Measurements from ENCODE around the gene CCDC200.
"Not testable (repeated sequence)": the region's sequence is repeated elsewhere in the genome, so short reads cannot be mapped to it uniquely, and the experiment has no call there.

CCDC200 gene

DNA sequence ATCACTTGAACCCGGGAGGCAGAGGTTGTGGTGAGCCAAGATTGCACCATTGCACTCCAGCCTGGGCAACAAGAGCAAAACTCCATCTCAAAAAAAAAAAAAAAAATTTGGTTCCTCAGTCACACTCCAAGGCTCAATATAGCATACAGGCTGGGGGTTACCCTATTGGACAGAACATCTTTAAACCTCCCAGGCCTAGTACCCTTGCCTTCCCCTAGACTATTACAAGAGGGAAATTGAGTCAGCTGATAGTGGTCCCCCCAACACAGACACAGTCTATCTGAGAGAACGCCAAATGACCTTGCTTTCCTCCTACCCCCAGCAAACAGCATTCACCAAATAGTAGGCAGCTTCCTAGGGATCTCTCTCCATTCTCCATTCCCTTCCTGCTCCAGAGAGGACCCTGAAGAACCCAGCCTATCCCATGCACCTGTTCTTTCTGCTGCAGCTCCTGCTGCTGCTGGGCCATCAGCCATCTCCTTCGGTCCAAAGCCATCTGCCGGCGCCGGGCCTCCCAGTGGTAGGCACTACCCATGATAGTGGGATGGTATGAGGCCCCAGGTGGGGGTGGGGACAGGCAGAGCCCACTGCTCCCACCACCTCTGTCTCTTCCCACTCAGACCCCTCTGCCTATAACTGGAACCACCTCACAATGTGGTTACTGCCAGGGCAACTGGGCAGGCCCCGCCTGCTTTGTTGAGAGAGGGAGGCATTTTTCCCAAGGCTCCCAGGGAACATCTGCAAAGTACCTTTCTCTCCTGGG lies at the start of gene CCDC200:
Gene CCDC200 (minus strand): TSS at position 604 of the 763 bp plus-strand sequence. CDS start 69 bp downstream, at position 535.
- not testable (repeated sequence) for FAIRE-seq

DNA sequence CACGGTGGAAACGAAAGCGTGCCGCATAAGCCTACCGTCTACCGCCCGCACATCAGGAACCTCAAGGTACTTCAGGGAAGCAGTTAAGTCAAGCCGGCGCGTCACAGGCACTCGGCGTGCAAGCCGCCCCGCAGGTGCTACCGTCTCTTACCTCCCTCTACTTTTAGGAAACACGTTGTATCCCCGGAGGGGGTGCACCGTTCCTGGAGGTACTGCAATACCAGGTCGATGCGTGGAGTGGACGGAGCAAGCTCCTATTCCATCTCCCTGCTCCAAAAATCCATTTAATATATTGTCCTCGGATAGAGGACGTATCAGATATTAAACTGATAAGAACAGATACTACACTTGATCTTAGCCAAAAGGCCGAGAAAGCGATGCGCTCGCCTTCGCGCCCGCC lies 44.5 kb upstream of the CCDC200 start:
- FAIRE-seq: not testable (repeated sequence)

DNA sequence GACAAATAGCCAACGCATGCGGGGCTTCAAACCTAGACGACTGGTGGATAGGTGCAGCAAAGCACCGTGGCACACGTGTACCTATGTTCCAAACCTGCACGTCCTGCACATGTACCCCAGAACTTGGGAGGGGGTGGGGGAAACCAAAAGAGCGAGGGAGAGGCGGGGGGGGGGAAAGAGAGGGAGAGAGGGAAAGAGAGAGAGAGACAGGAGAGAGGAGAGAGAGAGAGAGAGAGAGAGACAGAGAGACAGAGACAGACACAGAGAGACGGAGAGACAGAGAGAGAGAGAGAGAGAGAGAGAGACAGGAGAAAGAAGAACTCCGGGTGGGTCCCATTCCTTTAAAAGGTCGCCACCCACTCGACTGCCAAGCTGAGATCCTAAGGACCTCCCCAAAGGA lies 44.1 kb upstream of the CCDC200 start:
- FAIRE-seq: not testable (repeated sequence)

DNA sequence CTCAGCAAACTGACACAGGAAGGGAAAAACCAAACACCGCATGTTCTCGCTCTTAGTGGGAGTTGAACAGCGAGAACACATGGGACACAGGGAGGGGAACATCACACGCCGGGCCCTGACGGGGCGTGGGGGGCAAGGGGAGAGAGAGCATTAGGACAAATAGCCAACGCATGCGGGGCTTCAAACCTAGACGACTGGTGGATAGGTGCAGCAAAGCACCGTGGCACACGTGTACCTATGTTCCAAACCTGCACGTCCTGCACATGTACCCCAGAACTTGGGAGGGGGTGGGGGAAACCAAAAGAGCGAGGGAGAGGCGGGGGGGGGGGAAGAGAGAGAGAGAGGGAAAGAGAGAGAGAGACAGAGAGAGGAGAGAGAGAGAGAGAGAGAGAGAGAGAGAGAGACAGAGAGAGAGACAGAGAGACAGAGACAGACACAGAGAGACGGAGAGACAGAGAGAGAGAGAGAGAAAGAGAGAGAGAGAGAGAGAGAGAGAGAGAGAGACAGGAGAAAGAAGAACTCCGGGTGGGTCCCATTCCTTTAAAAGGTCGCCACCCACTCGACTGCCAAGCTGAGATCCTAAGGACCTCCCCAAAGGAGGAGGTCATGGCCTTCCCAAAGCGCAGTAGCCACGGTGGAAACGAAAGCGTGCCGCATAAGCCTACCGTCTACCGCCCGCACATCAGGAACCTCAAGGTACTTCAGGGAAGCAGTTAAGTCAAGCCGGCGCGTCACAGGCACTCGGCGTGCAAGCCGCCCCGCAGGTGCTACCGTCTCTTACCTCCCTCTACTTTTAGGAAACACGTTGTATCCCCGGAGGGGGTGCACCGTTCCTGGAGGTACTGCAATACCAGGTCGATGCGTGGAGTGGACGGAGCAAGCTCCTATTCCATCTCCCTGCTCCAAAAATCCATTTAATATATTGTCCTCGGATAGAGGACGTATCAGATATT lies 42.4 kb upstream of the CCDC200 start:
- not testable (repeated sequence) for FAIRE-seq

DNA sequence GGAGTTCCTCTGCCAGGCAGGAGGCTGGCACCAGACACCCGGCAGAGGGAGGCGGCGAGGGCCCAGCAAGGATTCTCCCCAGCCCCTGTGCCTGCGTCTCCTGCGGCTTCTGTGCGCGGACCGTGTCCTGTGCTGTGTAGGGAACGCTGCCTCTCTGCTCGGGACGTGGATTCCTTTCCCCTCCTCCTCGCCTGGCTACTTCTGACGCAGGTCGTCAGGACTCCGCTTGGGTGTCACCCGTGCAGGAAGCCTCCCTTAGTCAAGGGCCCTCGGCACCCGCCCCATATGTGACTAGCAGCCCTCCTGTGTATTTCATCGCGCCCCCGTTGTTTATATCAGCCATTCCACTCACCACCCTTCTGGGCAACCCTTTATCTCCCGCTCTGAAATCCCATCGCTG lies 18.0 kb upstream of the CCDC200 start:
- FAIRE-seq: not testable (repeated sequence)

DNA sequence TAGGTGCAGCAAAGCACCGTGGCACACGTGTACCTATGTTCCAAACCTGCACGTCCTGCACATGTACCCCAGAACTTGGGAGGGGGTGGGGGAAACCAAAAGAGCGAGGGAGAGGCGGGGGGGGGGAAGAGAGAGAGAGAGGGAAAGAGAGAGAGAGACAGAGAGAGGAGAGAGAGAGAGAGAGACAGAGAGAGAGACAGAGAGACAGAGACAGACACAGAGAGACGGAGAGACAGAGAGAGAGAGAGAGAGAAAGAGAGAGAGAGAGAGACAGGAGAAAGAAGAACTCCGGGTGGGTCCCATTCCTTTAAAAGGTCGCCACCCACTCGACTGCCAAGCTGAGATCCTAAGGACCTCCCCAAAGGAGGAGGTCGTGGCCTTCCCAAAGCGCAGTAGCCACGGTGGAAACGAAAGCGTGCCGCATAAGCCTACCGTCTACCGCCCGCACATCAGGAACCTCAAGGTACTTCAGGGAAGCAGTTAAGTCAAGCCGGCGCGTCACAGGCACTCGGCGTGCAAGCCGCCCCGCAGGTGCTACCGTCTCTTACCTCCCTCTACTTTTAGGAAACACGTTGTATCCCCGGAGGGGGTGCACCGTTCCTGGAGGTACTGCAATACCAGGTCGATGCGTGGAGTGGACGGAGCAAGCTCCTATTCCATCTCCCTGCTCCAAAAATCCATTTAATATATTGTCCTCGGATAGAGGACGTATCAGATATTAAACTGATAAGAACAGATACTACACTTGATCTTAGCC lies 12.4 kb upstream of the CCDC200 start:
- FAIRE-seq: not testable (repeated sequence)

DNA sequence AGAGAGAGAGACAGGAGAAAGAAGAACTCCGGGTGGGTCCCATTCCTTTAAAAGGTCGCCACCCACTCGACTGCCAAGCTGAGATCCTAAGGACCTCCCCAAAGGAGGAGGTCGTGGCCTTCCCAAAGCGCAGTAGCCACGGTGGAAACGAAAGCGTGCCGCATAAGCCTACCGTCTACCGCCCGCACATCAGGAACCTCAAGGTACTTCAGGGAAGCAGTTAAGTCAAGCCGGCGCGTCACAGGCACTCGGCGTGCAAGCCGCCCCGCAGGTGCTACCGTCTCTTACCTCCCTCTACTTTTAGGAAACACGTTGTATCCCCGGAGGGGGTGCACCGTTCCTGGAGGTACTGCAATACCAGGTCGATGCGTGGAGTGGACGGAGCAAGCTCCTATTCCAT lies 11.2 kb upstream of the CCDC200 start:
- FAIRE-seq: not testable (repeated sequence)

DNA sequence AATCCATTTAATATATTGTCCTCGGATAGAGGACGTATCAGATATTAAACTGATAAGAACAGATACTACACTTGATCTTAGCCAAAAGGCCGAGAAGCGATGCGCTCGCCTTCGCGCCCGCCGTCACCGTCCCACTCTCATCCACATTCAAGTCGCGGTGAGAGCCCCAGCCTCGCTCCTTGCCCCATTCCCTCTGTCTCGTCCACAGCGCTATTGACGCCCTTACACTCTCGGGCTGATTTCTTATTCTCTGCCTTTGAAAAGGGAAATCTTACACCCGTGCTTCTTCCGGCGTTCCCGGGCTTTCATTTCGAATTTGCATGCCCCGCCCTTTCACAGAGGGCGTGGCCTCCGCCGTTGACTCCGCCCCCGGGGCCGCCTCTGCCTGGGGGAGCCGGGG lies 5.5 kb upstream of the CCDC200 start, which contains the start of gene RNU2-1:
Gene RNU2-1 (minus strand): TSS at position 101 of the 400 bp plus-strand sequence.
- FAIRE-seq: not testable (repeated sequence)

DNA sequence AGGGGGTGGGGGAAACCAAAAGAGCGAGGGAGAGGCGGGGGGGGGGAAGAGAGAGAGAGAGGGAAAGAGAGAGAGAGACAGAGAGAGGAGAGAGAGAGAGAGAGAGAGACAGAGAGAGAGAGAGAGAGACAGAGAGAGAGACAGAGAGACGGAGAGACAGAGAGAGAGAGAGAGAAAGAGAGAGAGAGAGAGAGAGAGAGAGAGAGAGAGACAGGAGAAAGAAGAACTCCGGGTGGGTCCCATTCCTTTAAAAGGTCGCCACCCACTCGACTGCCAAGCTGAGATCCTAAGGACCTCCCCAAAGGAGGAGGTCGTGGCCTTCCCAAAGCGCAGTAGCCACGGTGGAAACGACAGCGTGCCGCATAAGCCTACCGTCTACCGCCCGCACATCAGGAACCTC lies 4.8 kb upstream of the CCDC200 start:
- not testable (repeated sequence) for FAIRE-seq

DNA sequence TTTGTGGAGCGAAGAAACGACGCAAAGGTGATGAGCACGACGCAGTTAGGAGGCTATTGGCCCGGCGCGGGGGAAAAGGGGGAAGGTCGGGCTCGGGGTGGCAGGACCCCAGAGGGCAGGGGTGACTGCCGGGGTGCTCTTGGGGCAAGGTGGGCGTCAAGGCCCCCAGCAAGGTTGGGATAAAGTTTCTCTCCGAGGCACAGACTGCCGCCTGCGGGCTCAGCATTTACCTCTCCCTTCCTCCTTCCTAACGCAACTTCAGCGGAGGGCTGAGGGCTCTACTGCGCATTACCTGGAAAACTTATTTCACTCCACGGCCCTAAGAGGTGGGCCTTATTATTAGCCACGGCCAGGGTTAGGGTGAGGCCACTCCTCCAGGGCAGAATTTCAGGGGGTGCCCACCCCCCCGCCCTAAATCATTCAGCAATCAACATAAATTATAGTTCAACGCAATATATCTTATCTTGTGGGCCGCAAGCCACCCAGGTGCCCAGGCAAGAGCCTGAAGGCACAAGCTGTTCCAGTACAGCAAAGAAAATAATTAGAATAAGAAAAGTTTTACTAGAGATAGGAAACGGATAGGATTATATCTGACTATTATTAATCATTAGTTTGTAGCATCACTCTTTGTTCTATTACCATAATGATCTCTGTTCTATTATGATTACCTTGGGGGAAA lies 3.7 kb upstream of the CCDC200 start:
- not testable (repeated sequence) for FAIRE-seq

DNA sequence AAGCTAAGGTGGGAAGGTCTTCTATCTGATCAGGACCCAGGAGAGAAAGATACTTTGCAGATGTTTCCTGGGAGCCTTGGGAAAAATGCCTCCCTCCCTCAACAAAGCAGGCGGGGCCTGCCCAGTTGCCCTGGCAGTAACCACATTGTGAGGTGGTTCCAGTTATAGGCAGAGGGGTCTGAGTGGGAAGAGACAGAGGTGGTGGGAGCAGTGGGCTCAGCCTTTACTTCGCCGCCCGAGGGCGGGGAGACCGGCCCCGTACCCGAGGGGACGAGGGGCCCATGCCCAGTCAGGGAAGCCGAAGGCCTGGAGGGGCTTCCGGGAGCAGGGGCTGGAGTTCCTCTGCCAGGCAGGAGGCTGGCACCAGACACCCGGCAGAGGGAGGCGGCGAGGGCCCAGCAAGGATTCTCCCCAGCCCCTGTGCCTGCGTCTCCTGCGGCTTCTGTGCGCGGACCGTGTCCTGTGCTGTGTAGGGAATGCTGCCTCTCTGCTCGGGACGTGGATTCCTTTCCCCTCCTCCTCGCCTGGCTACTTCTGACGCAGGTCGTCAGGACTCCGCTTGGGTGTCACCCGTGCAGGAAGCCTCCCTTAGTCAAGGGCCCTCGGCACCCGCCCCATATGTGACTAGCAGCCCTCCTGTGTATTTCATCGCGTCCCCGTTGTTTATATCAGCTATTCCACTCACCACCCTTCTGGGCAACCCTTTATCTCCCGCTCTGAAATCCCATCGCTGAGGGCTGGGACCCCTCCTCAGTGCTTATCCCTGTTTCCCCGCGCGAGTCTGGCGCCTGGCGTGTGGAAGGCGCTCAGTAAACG lies 3.0 kb upstream of the CCDC200 start:
- FAIRE-seq: not testable (repeated sequence)

DNA sequence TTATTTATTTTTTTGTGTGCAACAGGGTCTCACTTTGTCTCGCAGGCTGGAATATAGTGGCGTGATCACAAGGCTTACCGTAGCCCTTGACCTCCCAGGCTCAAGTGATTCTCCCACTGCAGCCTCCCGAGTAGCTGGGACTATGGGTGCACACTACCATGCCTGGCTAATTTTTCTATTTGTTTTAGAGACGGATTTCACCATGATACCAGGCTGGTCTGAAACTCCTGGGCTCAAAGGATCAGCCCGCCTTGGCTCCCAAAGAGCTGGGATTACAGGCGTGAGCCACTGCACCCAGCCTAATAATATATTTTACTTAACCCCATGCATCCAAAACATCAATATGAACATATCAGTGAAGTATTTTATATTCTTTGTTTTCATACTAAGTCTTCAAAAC lies 2.0 kb downstream of the CCDC200 start:
- FAIRE-seq: no peak

DNA sequence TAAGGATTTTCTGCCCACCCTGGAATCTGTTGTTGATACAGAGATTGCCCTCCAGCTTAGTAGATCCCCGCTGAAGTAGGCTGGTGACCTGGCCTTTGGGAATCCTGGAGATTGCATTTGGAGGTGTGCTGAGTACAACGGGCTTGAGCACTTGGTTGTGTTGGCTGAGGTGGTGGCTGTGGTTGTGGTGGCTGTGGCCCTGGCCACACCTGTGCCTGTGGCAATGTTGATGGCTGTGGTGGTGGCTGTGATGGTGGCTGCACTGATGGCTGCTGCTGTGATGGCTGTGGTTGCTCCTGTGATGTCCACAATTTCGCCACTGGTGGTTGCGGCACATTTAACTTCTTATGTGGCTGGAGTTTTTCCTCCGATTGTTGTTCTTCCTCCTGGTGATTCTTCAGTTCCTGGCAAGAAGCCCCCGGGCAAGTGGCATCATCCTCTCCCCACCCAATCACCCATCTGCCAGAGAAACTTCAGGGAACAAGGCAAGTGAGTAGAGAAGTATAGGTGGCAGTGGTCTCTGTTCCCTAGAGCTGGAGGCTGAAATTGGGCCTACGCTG lies 4.2 kb downstream of the CCDC200 start:
- FAIRE-seq: no peak

DNA sequence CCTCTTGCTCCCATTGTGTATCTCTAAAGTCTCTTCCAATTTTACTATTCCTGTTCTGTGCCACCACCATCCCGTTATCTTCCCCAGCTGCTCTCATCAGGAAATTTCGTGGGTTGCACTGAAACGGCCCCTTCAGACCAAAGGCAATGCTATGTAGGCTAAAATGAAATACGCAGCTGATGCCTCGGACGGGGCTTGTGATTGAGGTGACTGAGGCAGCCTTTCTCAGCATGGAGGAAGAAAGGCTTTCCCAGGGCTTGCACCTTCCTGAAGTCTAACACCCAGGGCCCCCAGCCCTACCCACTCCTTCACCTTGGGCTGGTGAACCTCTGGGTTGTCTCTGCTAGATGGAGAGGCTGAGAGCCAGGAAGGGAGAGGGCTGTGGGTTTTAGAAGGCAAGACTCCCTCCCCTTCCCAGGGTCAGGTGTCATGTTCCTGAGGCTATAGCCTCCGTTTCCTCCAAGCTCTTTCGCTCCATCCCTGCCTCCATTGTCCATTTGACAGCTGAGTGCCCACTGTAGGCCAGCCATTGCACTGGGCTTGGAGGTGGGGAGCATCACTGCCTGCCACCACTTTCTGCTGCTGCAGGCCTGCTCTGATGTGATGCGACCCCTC lies 7.8 kb downstream of the CCDC200 start:
- FAIRE-seq: no peak

DNA sequence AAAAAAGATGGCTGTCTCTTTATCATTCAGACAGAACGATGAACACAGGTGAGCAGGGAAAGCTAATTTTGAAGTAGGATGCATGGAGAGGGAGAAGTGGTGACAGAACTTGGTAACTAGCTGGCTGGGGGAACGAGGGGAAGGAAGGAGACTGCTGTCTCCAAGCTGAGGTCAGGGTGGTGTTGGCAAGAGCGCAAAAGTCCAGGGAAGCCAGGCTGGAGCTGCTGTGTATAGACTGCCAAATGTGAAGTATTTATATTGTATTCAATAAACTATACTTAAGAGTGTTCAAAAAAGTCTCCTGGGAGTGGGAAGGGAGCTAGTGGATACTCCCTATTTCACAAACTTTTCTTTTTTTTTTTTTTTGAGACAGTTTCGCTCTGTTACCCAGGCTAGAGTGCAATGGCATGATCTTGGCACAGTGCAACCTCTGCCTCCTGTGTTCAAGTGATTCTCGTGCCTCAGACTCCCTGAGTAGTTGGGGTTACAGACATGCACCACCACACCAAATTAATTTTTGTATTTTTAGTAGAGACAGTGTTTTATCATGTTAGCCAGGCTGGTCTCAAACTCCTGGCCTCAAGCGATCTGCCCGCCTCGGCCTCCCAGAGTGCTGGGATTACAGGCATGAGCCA lies 8.6 kb downstream of the CCDC200 start:
- FAIRE-seq: no peak

DNA sequence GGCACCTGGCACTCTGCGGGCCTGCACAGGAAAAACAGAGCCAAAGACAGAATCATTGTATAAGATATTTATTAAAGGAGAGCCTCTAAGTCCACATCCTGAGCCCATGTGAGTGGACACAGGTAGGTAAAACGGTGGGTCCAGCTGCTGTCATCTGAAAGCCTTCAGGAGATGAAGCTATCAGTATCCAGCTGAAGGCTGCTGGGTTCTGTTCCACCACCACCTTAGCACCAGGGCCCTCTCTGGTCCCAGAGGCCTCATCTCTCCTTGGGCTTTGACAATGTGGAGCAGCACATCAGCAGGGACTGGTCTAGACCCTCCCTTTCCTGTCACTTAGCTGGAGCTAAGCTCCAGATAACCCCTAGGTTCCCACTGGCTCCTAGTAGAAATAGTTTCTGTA lies 9.4 kb downstream of the CCDC200 start:
- FAIRE-seq: no peak

DNA sequence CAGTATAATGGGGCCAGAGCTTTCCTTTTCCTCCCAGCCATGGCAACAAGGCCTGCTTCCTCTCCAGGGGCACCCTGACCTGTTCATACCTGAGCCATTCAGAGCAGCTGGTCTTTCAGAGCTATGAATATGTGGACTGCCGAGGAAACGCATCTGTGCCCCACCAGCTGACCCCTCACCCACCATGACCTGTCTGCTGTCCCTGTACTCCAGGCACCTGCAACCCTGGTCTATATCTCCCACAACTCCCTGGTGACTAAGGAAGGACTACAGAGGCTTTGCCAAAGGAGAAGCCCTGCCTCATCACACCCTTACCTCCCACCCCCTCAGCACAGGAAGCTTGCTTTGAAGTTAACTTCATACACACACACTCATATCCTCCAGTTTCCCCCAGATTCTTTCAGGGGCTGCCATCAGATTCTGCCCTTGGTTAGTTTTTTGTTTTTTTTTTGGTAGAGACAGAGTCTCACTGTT lies 10.8 kb downstream of the CCDC200 start:
- no peak for FAIRE-seq

DNA sequence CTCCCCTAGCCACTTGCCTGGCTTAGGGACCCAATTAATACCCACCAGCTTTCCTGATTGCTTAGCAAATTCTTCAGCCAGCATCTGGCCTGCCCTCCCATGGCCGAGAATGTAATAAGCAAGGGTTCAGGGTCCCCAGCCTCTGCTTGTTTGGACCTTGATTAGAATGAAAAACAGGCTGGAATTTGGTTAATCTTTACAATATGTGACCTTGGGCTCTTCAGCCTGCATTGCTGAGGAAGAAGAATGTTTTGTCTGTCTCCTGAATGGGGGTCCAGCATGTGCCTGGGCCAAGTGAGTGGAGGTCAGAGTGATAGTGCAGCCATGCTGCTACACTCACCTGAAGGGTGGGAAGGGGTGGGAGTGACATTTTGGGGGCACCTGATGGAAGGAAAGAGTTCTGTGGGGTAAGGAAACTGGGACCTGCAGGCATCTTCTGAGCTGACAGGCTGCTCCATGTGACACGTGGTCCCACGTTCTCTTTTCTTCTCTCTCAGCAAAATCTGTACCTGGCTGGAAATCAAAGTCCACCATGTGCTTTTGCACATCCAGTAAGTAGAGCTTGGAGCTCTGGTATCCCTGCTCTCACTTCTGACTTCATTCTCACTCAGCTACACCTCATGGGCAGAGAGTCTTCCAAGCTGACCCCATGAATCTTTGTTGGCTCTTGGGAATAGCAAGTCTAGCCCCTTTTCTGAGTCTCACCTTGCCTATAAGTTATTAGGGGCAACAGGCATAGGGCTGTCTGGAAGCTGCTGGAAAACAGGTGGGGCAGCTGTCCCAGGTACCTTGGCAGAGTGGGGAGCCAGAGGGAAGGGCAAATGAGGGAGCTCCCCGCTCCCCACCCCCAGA lies 11.4 kb downstream of the CCDC200 start:
- FAIRE-seq: no peak

DNA sequence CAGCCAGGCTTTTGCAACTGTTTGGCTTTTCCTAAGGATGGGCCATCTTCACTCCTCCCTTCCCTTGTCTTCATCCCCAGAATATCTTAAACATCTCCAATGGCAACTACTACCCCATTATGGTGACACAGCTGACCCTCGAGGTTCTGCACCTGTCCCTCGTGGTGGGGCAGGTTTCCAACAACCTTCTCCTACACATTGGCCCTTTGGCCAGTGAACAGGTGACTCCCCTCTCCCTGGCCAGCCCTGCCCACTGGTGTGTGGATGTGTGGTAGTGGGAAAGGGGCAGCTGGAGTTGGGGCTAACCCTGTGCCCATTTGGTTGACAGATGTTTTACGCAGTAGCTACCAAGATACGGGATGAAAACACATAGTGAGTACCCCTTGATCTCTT lies 12.1 kb downstream of the CCDC200 start:
- no peak for FAIRE-seq

All from colon (tissue), 2 donors.